ENCODE results near the gene MOSPD3. TPM values are rescaled to one million over a fixed set of nuclear protein-coding genes. Genes with fewer than 3 reads are reported as not detected.

Gene MOSPD3
- total and polyA plus RNA-seq, 9 donors = 9.2 to 27.7 (median 24.4) TPM

DNA sequence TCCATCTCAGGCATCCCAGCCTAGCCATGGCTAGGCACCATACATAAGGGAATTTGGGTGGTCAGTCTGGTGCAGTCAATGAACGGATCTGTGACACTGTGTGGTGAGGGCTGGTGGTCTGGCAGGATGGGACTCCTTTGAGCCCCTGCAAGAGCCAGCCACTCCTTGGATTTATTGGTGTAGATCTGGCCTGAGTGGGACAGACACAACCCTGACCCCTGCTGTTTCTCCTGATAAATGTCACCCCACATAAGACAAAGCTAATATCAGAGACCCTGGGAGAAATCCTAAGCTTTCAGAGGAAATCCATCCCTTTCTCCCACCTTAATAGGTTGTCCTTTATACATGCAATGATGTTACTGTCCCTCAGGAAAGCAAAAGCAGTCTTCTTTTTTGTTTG lies 23.9 kb upstream of the MOSPD3 start:
- H3K27me3 ChIP-seq = no peaks in the 10 kb centered on the region
- H3K4me3 ChIP-seq = no peak overlapping the region
- TF ChIP-seq POLR2A (IDR thresholded peaks at IDR 0.05) (no peak), EP300 (IDR thresholded peaks at IDR 0.05) (no peak), CTCF (IDR thresholded peaks at IDR 0.05) (no peak)
- DNase-seq = no peak
- intact Hi-C loops (cut with DNase I) = loop anchor here in 1 of 4 donors (10.0 kb wide), 1 partner anchor 266 kb away; the partner anchor contains the start of gene SLC12A9
- H3K27ac ChIP-seq = no peak overlapping the region
- peaks cover 9% of the 10 kb centered on the region for H3K4me1 ChIP-seq (ENCODE audit: insufficient read depth)
- no peaks in the 10 kb centered on the region for H3K9me3 ChIP-seq
- 75 to 94% (median 85%) methylated on average over 1 of the region's 1 CpG for WGBS, 3 donors
- no peaks in the 10 kb centered on the region for H3K36me3 ChIP-seq

DNA sequence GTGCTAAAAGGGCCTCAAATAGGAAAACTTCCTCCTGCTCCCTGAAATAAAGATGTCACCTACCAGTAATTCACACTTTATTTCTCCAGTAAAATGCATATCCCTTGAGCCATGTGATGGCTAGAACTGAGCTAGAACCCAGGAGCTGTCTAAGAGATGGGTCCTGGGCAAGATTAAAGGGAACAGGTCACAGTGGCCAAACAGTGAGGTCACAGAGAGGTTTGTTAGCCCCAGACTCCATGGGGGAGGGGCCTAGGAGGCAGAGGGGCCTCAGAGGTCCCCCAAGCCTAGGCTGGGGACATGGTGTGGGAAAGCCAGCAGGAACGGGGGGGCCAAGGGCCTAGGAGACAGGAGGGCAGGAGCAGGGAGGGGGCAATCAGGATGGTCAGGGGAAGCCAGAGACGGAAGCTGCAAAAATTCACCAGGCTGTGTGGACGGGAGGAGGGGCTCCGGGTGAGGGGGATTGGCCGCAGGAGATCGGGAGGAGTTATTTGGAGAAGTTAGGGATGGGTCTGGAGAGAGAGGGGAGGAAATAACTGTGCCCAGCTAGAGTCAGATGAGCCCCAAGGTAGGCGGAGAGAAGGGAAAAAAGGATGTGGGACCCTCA lies 22.9 kb upstream of the MOSPD3 start:
- WGBS, 3 donors = 34 to 47% (median 37%) methylated on average over 7 of the region's 7 CpGs
- intact Hi-C loops (cut with DNase I) = loop anchor here in 1 of 4 donors (10.0 kb wide), 1 partner anchor 265 kb away; the partner anchor contains the start of gene SLC12A9
- no peak overlapping the region for H3K27ac ChIP-seq

GRCh38 chr7:100590077-100590737 lies 22.1 kb upstream of the MOSPD3 start:
- no peak for TF ChIP-seq EP300 (IDR thresholded peaks at IDR 0.05)
- TF ChIP-seq CTCF (IDR thresholded peaks at IDR 0.05) = no peak
- TF ChIP-seq POLR2A (IDR thresholded peaks at IDR 0.05) = no peak
- intact Hi-C loops (cut with DNase I) = no loop called here
- WGBS, 3 donors = 18 to 34% (median 26%) methylated on average over 20 of the region's 20 CpGs
- Histone ChIP-seq H3K27ac (no peak overlapping the region), H3K9me3 (no peaks in the 10 kb centered on the region), H3K36me3 (no peaks in the 10 kb centered on the region), H3K4me1 (ENCODE audit: insufficient read depth) (no peaks in the 10 kb centered on the region), H3K4me3 (no peak overlapping the region), H3K27me3 (no peaks in the 10 kb centered on the region)
- DNase-seq = peak in 2 of 5 donors; percentile 42 to 70

More for the DNA sequence above, 22.9 kb upstream of the MOSPD3 start:
- Histone ChIP-seq H3K27me3 (no peaks in the 10 kb centered on the region), H3K4me1 (ENCODE audit: insufficient read depth) (peaks cover 4% of the 10 kb centered on the region), H3K4me3 (no peak overlapping the region), H3K9me3 (no peaks in the 10 kb centered on the region), H3K36me3 (no peaks in the 10 kb centered on the region)
- peak in 1 of 5 donors; percentile 25 for DNase-seq
- TF ChIP-seq CTCF (IDR thresholded peaks at IDR 0.05) (no peak), POLR2A (IDR thresholded peaks at IDR 0.05) (no peak), EP300 (IDR thresholded peaks at IDR 0.05) (no peak)

DNA sequence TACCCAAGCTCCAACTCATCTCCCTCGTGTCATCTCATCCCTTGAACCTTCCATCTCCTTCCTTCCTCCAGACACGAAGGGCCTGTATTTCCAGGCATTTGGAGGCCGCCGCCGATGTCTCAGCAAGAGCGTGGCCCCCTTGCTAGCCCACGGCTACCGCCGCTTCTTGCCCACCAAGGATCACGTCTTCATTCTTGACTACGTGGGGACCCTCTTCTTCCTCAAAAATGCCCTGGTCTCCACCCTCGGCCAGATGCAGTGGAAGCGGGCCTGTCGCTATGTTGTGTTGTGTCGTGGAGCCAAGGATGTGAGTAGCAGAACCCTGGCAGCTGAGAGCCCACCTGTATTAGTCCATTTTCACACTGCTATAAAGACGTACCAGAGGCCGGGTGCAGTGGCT lies 20.7 kb upstream of the MOSPD3 start:
- DNase-seq = no peak
- no peaks in the 10 kb centered on the region for H3K4me1 ChIP-seq (ENCODE audit: insufficient read depth)
- no peaks in the 10 kb centered on the region for H3K9me3 ChIP-seq
- H3K36me3 ChIP-seq = no peaks in the 10 kb centered on the region
- TF ChIP-seq EP300 (IDR thresholded peaks at IDR 0.05) (no peak), CTCF (IDR thresholded peaks at IDR 0.05) (no peak), POLR2A (IDR thresholded peaks at IDR 0.05) (no peak)
- H3K27ac ChIP-seq = no peak overlapping the region
- no peak overlapping the region for H3K4me3 ChIP-seq
- intact Hi-C loops (cut with DNase I) = no loop called here
- no peaks in the 10 kb centered on the region for H3K27me3 ChIP-seq
- WGBS, 3 donors = 93 to 96% (median 93%) methylated on average over 17 of the region's 17 CpGs
